AG20443 (cell line): ENCODE results near the gene DRAXIN.

ENCODE experiments used
- DNase-seq: peaks from one replicate; pipeline ENCODE4 v3.0.0; 2012; ENCODE audit warnings: low spot score, mixed read lengths

The DRAXIN gene

GRCh38 chr1:11685210-11685752, 6.2 kb upstream of the DRAXIN start:
- no peak for DNase-seq

GRCh38 chr1:11688506-11688905, 3.0 kb upstream of the DRAXIN start:
- DNase-seq = no peak

GRCh38 chr1:11690397-11691301, 861 bp upstream of the DRAXIN start:
- no peak for DNase-seq

GRCh38 chr1:11691928-11692711, 610 bp downstream of the DRAXIN start:
- no peak for DNase-seq

GRCh38 chr1:11693024-11693590, 1.6 kb downstream of the DRAXIN start:
- peak; percentile 94 for DNase-seq

GRCh38 chr1:11693917-11694316, 2.4 kb downstream of the DRAXIN start:
- DNase-seq = no peak

- DNase-seq = no peak
These were observed 4.4 kb downstream of the DRAXIN start for GRCh38 chr1:11695861-11696260.

GRCh38 chr1:11697188-11697892, 5.8 kb downstream of the DRAXIN start:
- no peak for DNase-seq

GRCh38 chr1:11697893-11698210, 6.3 kb downstream of the DRAXIN start:
- no peak for DNase-seq

GRCh38 chr1:11700601-11701467, 9.3 kb downstream of the DRAXIN start:
- DNase-seq = no peak

GRCh38 chr1:11701551-11701961, 10.0 kb downstream of the DRAXIN start:
- peak; percentile 69 for DNase-seq

- DNase-seq = no peak
These were observed 10.7 kb downstream of the DRAXIN start for GRCh38 chr1:11701981-11702803.

GRCh38 chr1:11703357-11704193, 12.1 kb downstream of the DRAXIN start:
- DNase-seq = no peak

- DNase-seq = no peak
These were observed 12.7 kb downstream of the DRAXIN start for GRCh38 chr1:11704194-11704529.

- DNase-seq = no peak
These were observed 13.4 kb downstream of the DRAXIN start for GRCh38 chr1:11704691-11705475.

- DNase-seq = no peak
These were observed 14.1 kb downstream of the DRAXIN start for GRCh38 chr1:11705596-11705995.

GRCh38 chr1:11706292-11706691, 14.8 kb downstream of the DRAXIN start:
- no peak for DNase-seq

GRCh38 chr1:11707621-11708276, 16.2 kb downstream of the DRAXIN start:
- no peak for DNase-seq
